H9 (cell line): ENCODE measurements around the gene CLPX. TPM values are rescaled to one million over a fixed set of nuclear protein-coding genes. Genes with fewer than 3 reads are reported as not detected.

Experiments used
- DNase-seq: peaks from one replicate; pipeline ENCODE4 v3.0.0-alpha.2; 2017
- H2AFZ ChIP-seq: one replicate; pipeline ENCODE4 v1.6.1; 2013; ENCODE audit warnings: mild to moderate bottlenecking, low read length, control low read depth, moderate library complexity
- H2AK5ac ChIP-seq: 2 replicates; pipeline ENCODE4 v1.6.1; 2013; ENCODE audit warnings: low read length, control low read depth, mixed read lengths; ENCODE audit not compliant: insufficient read length
- H2BK120ac ChIP-seq: one replicate; pipeline ENCODE4 v1.6.1; 2013; ENCODE audit warnings: low read depth, mild to moderate bottlenecking, low read length, control low read depth, inconsistent platforms; ENCODE audit not compliant: poor library complexity, severe bottlenecking
- H2BK12ac ChIP-seq: 2 replicates; pipeline ENCODE4 v1.6.1; 2013; ENCODE audit warnings: low read length, control low read depth, mixed read lengths, low read depth; ENCODE audit not compliant: insufficient read length
- H2BK15ac ChIP-seq: 2 replicates; pipeline ENCODE4 v1.6.1; 2013; ENCODE audit warnings: low read depth, low read length, control low read depth
- H2BK20ac ChIP-seq: one replicate; pipeline ENCODE4 v1.6.1; 2013; ENCODE audit warnings: low read depth, mild to moderate bottlenecking, low read length, control low read depth, inconsistent platforms; ENCODE audit not compliant: poor library complexity, severe bottlenecking
- H2BK5ac ChIP-seq: 2 replicates; pipeline ENCODE4 v1.6.1; 2013; ENCODE audit warnings: low read length, control low read depth, mixed read lengths; ENCODE audit not compliant: insufficient read length
- H3K14ac ChIP-seq: 2 replicates; pipeline ENCODE4 v1.6.1; 2013; ENCODE audit warnings: low read length, control low read depth; ENCODE audit not compliant: insufficient read depth
- H3K18ac ChIP-seq: 2 replicates; pipeline ENCODE4 v1.6.1; 2013; ENCODE audit warnings: low read depth, mild to moderate bottlenecking, mixed read lengths, low read length, control low read depth; ENCODE audit not compliant: insufficient read length
- H3K23ac ChIP-seq: 2 replicates; pipeline ENCODE4 v1.6.1; 2013; ENCODE audit warnings: low read length, control low read depth, mixed read lengths, low read depth; ENCODE audit not compliant: insufficient read length
- H3K23me2 ChIP-seq: 2 replicates; pipeline ENCODE4 v1.6.1; 2013; ENCODE audit warnings: low read depth, mild to moderate bottlenecking, mixed read lengths, low read length, control low read depth; ENCODE audit not compliant: insufficient read length, poor library complexity, severe bottlenecking
- H3K27ac ChIP-seq: 2 replicates; pipeline ENCODE4 v1.5.1; 2013; ENCODE audit warnings: low read length, control low read depth, mixed read lengths, low read depth; ENCODE audit not compliant: insufficient read length
- H3K27me3 ChIP-seq: 2 replicates; pipeline ENCODE4 v1.6.1; 2013; ENCODE audit warnings: low read length, control low read depth, inconsistent platforms; ENCODE audit not compliant: insufficient read depth
- H3K4ac ChIP-seq: 2 replicates; pipeline ENCODE4 v1.6.1; 2013; ENCODE audit warnings: low read depth, mild to moderate bottlenecking, control low read depth, inconsistent platforms, low read length, moderate library complexity
- H3K4me1 ChIP-seq: 2 replicates; pipeline ENCODE4 v1.6.1; 2013; ENCODE audit warnings: low read length, control low read depth, inconsistent platforms; ENCODE audit not compliant: insufficient read depth
- H3K4me2 ChIP-seq: 2 replicates; pipeline ENCODE4 v1.6.1; 2013; ENCODE audit warnings: low read length, control low read depth, mixed read lengths; ENCODE audit not compliant: insufficient read length, insufficient read depth
- H3K56ac ChIP-seq: 2 replicates; pipeline ENCODE4 v1.6.1; 2013; ENCODE audit warnings: low read depth, mild to moderate bottlenecking, mixed read lengths, low read length, control low read depth; ENCODE audit not compliant: insufficient read length
- H3K79me1 ChIP-seq: 2 replicates; pipeline ENCODE4 v1.6.1; 2013; ENCODE audit warnings: low read depth, mild to moderate bottlenecking, moderate library complexity, low read length, control low read depth, inconsistent platforms; ENCODE audit not compliant: insufficient read depth, poor library complexity, severe bottlenecking
- H3K79me2 ChIP-seq: 2 replicates; pipeline ENCODE4 v1.6.1; 2013; ENCODE audit warnings: low read length, control low read depth, inconsistent platforms; ENCODE audit not compliant: insufficient read depth
- H3K9ac ChIP-seq: 2 replicates; pipeline ENCODE4 v1.6.1; 2013; ENCODE audit warnings: low read length, control low read depth, mixed read lengths; ENCODE audit not compliant: insufficient read length; ENCODE audit errors: extremely low read depth
- H3K9me3 ChIP-seq: one replicate; pipeline ENCODE4 v1.6.1; 2013; ENCODE audit warnings: low read depth, low read length, inconsistent platforms; ENCODE audit not compliant: control insufficient read depth
- H3T11ph ChIP-seq: one replicate; pipeline ENCODE4 v1.6.1; 2013; ENCODE audit warnings: mild to moderate bottlenecking, low read length, control low read depth, inconsistent platforms
- H4K20me1 ChIP-seq: one replicate; pipeline ENCODE4 v1.6.1; 2013; ENCODE audit not compliant: control insufficient read depth, insufficient read length, insufficient read depth
- H4K5ac ChIP-seq: 2 replicates; pipeline ENCODE4 v1.6.1; 2013; ENCODE audit warnings: low read depth, mild to moderate bottlenecking, mixed read lengths, low read length, control low read depth; ENCODE audit not compliant: insufficient read length
- H4K8ac ChIP-seq: replicated peaks from 2 replicates; pipeline ENCODE4 v1.6.1; 2013; ENCODE audit warnings: low read length, control low read depth, mixed read lengths, low read depth; ENCODE audit not compliant: insufficient read length
- H4K91ac ChIP-seq: 2 replicates; pipeline ENCODE4 v1.6.1; 2013; ENCODE audit warnings: low read depth, mild to moderate bottlenecking, moderate library complexity, mixed read lengths, low read length, control low read depth; ENCODE audit not compliant: insufficient read length
- H3K27ac Mint-ChIP-seq, 3 experiments: 2 replicates in 2 of 3; 3 replicates in 1 of 3; pipeline ENCODE4 v1.8.0; 2020 to 2021; ENCODE audit warnings: mixed read lengths in 3 of 3, mild to moderate bottlenecking in 1 of 3, moderate library complexity in 1 of 3
- H3K27me3 Mint-ChIP-seq: 2 replicates; pipeline ENCODE4 v1.8.0; 2021; ENCODE audit warnings: low read depth, mild to moderate bottlenecking, moderate library complexity, mixed read lengths
- H3K36me3 Mint-ChIP-seq, 3 experiments: 2 replicates in 2 of 3; 3 replicates in 1 of 3; pipeline ENCODE4 v1.8.0; 2020 to 2021; ENCODE audit warnings: low read depth in 3 of 3, mixed read lengths in 3 of 3; ENCODE audit not compliant: insufficient read depth in 1 of 3
- H3K4me1 Mint-ChIP-seq, 2 experiments: 2 replicates each; pipeline ENCODE4 v1.8.0; 2020; ENCODE audit warnings: mixed read lengths in 2 of 2
- H3K4me3 Mint-ChIP-seq, 2 experiments: 2 replicates in 1 of 2; 3 replicates in 1 of 2; pipeline ENCODE4 v1.8.0; 2020 to 2021; ENCODE audit warnings: mild to moderate bottlenecking in 2 of 2, mixed read lengths in 2 of 2, moderate library complexity in 1 of 2
- H3K9me3 Mint-ChIP-seq, 2 experiments: 2 replicates in 1 of 2; 3 replicates in 1 of 2; pipeline ENCODE4 v1.8.0; 2020; ENCODE audit warnings: mild to moderate bottlenecking in 2 of 2, mixed read lengths in 2 of 2, moderate library complexity in 1 of 2
- WGBS: extraction: QIAGEN DNeasy Blood & Tissue Kit; methylation state at CpG from one replicate; pipeline ENCODE4 v1.1.7; 2013; ENCODE audit warnings: missing lambda C conversion rate, low lambda C conversion rate, mixed read lengths; ENCODE audit not compliant: insufficient read length; ENCODE audit errors: extremely low coverage; 5-methylcytosine and 5-hydroxymethylcytosine counted together
- long read RNA-seq: library from polyadenylated mRNA; unstranded; transcript quantifications from one replicate; pipeline ENCODE4 v2.0.0, GENCODE V29; 2020
- total RNA-seq: library from RNA; stranded (reverse); gene quantifications from 2 replicates; pipeline ENCODE4 v1.2.1, GENCODE V29; 2021
- TF ChIP-seq, protein P1 (sequence below): fragments of 200-600 bp; sonication (generic); conservative IDR thresholded peaks from 3 replicates; pipeline ENCODE4 v1.8.0; 2021; ENCODE audit warnings: antibody characterized with exemption, mild to moderate bottlenecking

The CLPX gene
- 53.8 and 55.8 TPM in 2 replicates for total RNA-seq
- long read RNA-seq, full-length matches to known transcripts = 97 of 184 reads
- long read RNA-seq, partial matches to known transcripts = 71 of 184 reads
- long read RNA-seq, other reads (novel, unspliced or antisense) = 16 of 184 reads

- Histone ChIP-seq H3K79me2 (peaks cover 6% of the 10 kb centered on the region; the same call in 1 of the 2 replicates), H3K23ac (no peak within 1 kb of the TSS), H3K4me2 (peak within 1 kb of the TSS; percentile 61), H4K8ac (no peak within 1 kb of the TSS), H4K20me1 (no peaks in the 10 kb centered on the region), H2BK15ac (no peak within 1 kb of the TSS), H3K14ac (peak within 1 kb of the TSS; percentile 79), H2BK5ac (no peak within 1 kb of the TSS), H2BK20ac (no peak within 1 kb of the TSS), H2BK12ac (no peak within 1 kb of the TSS), H2BK120ac (no peak within 1 kb of the TSS), H3K27ac (no peak within 1 kb of the TSS), H3K18ac (peak within 1 kb of the TSS; percentile 58), H3K9me3 (no peaks in the 10 kb centered on the region), H2AFZ (no peak within 1 kb of the TSS), H3K27me3 (no peaks in the 10 kb centered on the region), H3K9ac (peak within 1 kb of the TSS; percentile 74), H3T11ph (no peak within 1 kb of the TSS), H3K4me1 (no peaks in the 10 kb centered on the region), H3K23me2 (peaks cover 5% of the 10 kb centered on the region), H3K56ac (no peak within 1 kb of the TSS), H4K5ac (no peak within 1 kb of the TSS), H4K91ac (no peak within 1 kb of the TSS), H3K79me1 (no peaks in the 10 kb centered on the region), H2AK5ac (no peak within 1 kb of the TSS), H3K4ac (no peak within 1 kb of the TSS)
- DNase-seq = peak; percentile 92
- TF ChIP-seq, protein P1, sequence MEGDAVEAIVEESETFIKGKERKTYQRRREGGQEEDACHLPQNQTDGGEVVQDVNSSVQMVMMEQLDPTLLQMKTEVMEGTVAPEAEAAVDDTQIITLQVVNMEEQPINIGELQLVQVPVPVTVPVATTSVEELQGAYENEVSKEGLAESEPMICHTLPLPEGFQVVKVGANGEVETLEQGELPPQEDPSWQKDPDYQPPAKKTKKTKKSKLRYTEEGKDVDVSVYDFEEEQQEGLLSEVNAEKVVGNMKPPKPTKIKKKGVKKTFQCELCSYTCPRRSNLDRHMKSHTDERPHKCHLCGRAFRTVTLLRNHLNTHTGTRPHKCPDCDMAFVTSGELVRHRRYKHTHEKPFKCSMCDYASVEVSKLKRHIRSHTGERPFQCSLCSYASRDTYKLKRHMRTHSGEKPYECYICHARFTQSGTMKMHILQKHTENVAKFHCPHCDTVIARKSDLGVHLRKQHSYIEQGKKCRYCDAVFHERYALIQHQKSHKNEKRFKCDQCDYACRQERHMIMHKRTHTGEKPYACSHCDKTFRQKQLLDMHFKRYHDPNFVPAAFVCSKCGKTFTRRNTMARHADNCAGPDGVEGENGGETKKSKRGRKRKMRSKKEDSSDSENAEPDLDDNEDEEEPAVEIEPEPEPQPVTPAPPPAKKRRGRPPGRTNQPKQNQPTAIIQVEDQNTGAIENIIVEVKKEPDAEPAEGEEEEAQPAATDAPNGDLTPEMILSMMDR = no peak
- peaks cover 4 to 7% (median 5%) of the 10 kb centered on the region in 3 experiments; a peak in 6 of 7 replicates for H3K36me3 Mint-ChIP-seq
- peaks cover 15 to 19% of the 10 kb centered on the region in 2 experiments for H3K4me1 Mint-ChIP-seq
- no CpG with 5 or more reads among the region's 70 CpGs for WGBS
- no peaks in the 10 kb centered on the region for H3K27me3 Mint-ChIP-seq
- H3K4me3 Mint-ChIP-seq = peak within 1 kb of the TSS; percentile 92 to 98
- H3K27ac Mint-ChIP-seq = peak within 1 kb of the TSS; percentile 84 to 97 (median 96)
- H3K9me3 Mint-ChIP-seq = no peaks in the 10 kb centered on the region; a peak in 1 of 5 replicates
These were observed at the start of gene CLPX for GRCh38 chr15:65184868-65185717. CLPX (minus strand) TSS chr15:65185342; CDS start chr15:65185153, 189 bp downstream.
